ENCODE results near the gene PCDHGB1. TPM values are rescaled to one million over a fixed set of nuclear protein-coding genes. Genes with fewer than 3 reads are reported as not detected.
"Not testable (repeated sequence)": the region's sequence is repeated elsewhere in the genome, so short reads cannot be mapped to it uniquely, and the experiment has no call there.

PCDHGB1 gene
- total RNA-seq, 1 donor from 2014 or later = 2.0 TPM

GRCh38 chr5:141330299-141331080 lies 19.4 kb upstream of the PCDHGB1 start, which contains the start of gene PCDHGA1:
PCDHGA1 (plus strand) TSS chr5:141330514.
- Mint-ChIP-seq H3K9me3 (peaks cover 68% of the 10 kb centered on the region), H3K27me3 (ENCODE audit: low read depth) (no peaks in the 10 kb centered on the region), H3K27ac (no peak within 1 kb of the TSS), H3K4me1 (no peaks in the 10 kb centered on the region), H3K4me3 (no peak within 1 kb of the TSS), H3K36me3 (peaks cover 8% of the 10 kb centered on the region)
- DNase-seq (ENCODE audit: low spot score in 2 of 2, unreplicated experiment in 2 of 2) = no peak
- no peak for TF ChIP-seq CTCF (IDR thresholded peaks at IDR 0.05; ENCODE audit: unreplicated experiment)

GRCh38 chr5:141332571-141332970 lies 17.3 kb upstream of the PCDHGB1 start:
- not testable (repeated sequence) for DNase-seq (ENCODE audit: low spot score in 2 of 2, unreplicated experiment in 2 of 2); H3K27me3 Mint-ChIP-seq (ENCODE audit: low read depth); H3K36me3 Mint-ChIP-seq; H3K27ac Mint-ChIP-seq; H3K4me3 Mint-ChIP-seq; H3K4me1 Mint-ChIP-seq
- peaks cover 70% of the 10 kb centered on the region for H3K9me3 Mint-ChIP-seq

GRCh38 chr5:141338538-141339306 lies 11.2 kb upstream of the PCDHGB1 start, which contains the start of gene PCDHGA2:
PCDHGA2 (plus strand) TSS chr5:141338760.
- Mint-ChIP-seq H3K36me3 (peaks cover 10% of the 10 kb centered on the region), H3K4me3 (no peak within 1 kb of the TSS), H3K27ac (no peak within 1 kb of the TSS), H3K4me1 (no peaks in the 10 kb centered on the region), H3K27me3 (ENCODE audit: low read depth) (no peaks in the 10 kb centered on the region), H3K9me3 (peaks cover 75% of the 10 kb centered on the region)
- DNase-seq (ENCODE audit: low spot score in 2 of 2, unreplicated experiment in 2 of 2) = no peak
- no peak for TF ChIP-seq CTCF (IDR thresholded peaks at IDR 0.05; ENCODE audit: unreplicated experiment)

- H3K36me3 Mint-ChIP-seq = peaks cover 15% of the 10 kb centered on the region
- H3K4me1 Mint-ChIP-seq; H3K27ac Mint-ChIP-seq; DNase-seq (ENCODE audit: low spot score in 2 of 2, unreplicated experiment in 2 of 2); H3K4me3 Mint-ChIP-seq; H3K27me3 Mint-ChIP-seq (ENCODE audit: low read depth): not testable (repeated sequence)
- H3K9me3 Mint-ChIP-seq = peaks cover 68% of the 10 kb centered on the region
Measured at GRCh38 chr5:141340781-141341354, 9.0 kb upstream of the PCDHGB1 start.

- peaks cover 60% of the 10 kb centered on the region for H3K9me3 Mint-ChIP-seq
- no peaks in the 10 kb centered on the region for H3K4me1 Mint-ChIP-seq
- TF ChIP-seq CTCF (IDR thresholded peaks at IDR 0.05; ENCODE audit: unreplicated experiment) = no peak
- H3K36me3 Mint-ChIP-seq = peaks cover 15% of the 10 kb centered on the region
- no peaks in the 10 kb centered on the region for H3K27me3 Mint-ChIP-seq (ENCODE audit: low read depth)
- H3K4me3 Mint-ChIP-seq = no peak overlapping the region
- no peak overlapping the region for H3K27ac Mint-ChIP-seq
- DNase-seq (ENCODE audit: low spot score in 2 of 2, unreplicated experiment in 2 of 2) = no peak
Measured at GRCh38 chr5:141342773-141343172, 7.1 kb upstream of the PCDHGB1 start.

- Mint-ChIP-seq H3K27me3 (ENCODE audit: low read depth) (no peaks in the 10 kb centered on the region), H3K36me3 (peaks cover 15% of the 10 kb centered on the region), H3K27ac (no peak within 1 kb of the TSS), H3K9me3 (peaks cover 58% of the 10 kb centered on the region), H3K4me3 (no peak within 1 kb of the TSS), H3K4me1 (no peaks in the 10 kb centered on the region)
- no peak for DNase-seq (ENCODE audit: low spot score in 2 of 2, unreplicated experiment in 2 of 2)
- TF ChIP-seq CTCF (IDR thresholded peaks at IDR 0.05; ENCODE audit: unreplicated experiment) = no peak
Measured at GRCh38 chr5:141343242-141343952, 6.5 kb upstream of the PCDHGB1 start, which contains the start of gene PCDHGA3. PCDHGA3 (plus strand) TSS chr5:141343829; CDS start chr5:141344034, 205 bp downstream.

Data from mesothelial cell of epicardium (in vitro differentiated cells).